ENCODE data around the gene TMCC3.

- TF ChIP-seq EZH2 (IDR thresholded peaks at IDR 0.05; ENCODE audit: low read depth, unreplicated experiment) (no peak), CREB1 (CRISPR knock-in tag; IDR thresholded peaks at IDR 0.05; ENCODE audit: low read depth) (no peak)
Measured at GRCh38 chr12:94638521-94638920, 11.8 kb downstream of the TMCC3 start.

Data from GM23338 (cell line).